Esophagus muscularis mucosa (tissue), 3 donors: ENCODE measurements around the gene KIF19.

Experiments
- CTCF ChIP-seq, 3 experiments: fragments of 200-600 bp in 2 of 3; fragments of 450-650 bp in 1 of 3; sonication (generic) in 2 of 3; IDR thresholded peaks; one replicate each; pipeline ENCODE4 v1.5.1; 2017 to 2019; ENCODE audit warnings: antibody characterized with exemption in 3 of 3, mild to moderate bottlenecking in 2 of 3, moderate library complexity in 1 of 3
- POLR2A ChIP-seq: fragments of 450-650 bp; IDR thresholded peaks from one replicate; pipeline ENCODE4 v1.6.1; 2017; ENCODE audit warnings: antibody characterized with exemption, moderate library complexity, mild to moderate bottlenecking, low read depth

GRCh38 chr17:74303305-74303704 is 22.7 kb upstream of the KIF19 start:
- no peak for TF ChIP-seq CTCF (IDR thresholded peaks at IDR 0.05)
- no peak for TF ChIP-seq POLR2A
